Ramos (cell line): ENCODE data around the gene PEAK1.
"Not testable (repeated sequence)": the region's sequence is repeated elsewhere in the genome, so short reads cannot be mapped to it uniquely, and the experiment has no call there.

Experiments
- in situ Hi-C: fragments of 300-500 bp; cut with MboI; formaldehyde crosslinking; loops from one replicate; pipeline ENCODE4 v1.14.3; 2022; ENCODE audit warnings: low sequenced_read_pairs; ENCODE audit not compliant: unreplicated experiment

Gene PEAK1

GRCh38 chr15:77409259-77410156 lies 10.4 kb downstream of the PEAK1 start:
- in situ Hi-C loops: no loop called here

GRCh38 chr15:77406846-77407245 lies 13.1 kb downstream of the PEAK1 start:
- in situ Hi-C loops: no loop called here

- in situ Hi-C loops: not testable (repeated sequence)
These were observed 13.6 kb downstream of the PEAK1 start for GRCh38 chr15:77406173-77406759.

- in situ Hi-C loops: no loop called here
These were observed 17.0 kb downstream of the PEAK1 start for GRCh38 chr15:77402740-77403379.

- in situ Hi-C loops: no loop called here
These were observed 19.6 kb downstream of the PEAK1 start for GRCh38 chr15:77400258-77400657.

GRCh38 chr15:77398927-77399326 lies 21.0 kb downstream of the PEAK1 start:
- in situ Hi-C loops: no loop called here

- in situ Hi-C loops: no loop called here
These were observed 23.2 kb downstream of the PEAK1 start for GRCh38 chr15:77396692-77397091.

GRCh38 chr15:77395013-77395774 lies 24.7 kb downstream of the PEAK1 start:
- in situ Hi-C loops: no loop called here

GRCh38 chr15:77393471-77393840 lies 26.4 kb downstream of the PEAK1 start:
- in situ Hi-C loops: no loop called here

GRCh38 chr15:77392762-77393470 lies 27.0 kb downstream of the PEAK1 start:
- in situ Hi-C loops: no loop called here

- in situ Hi-C loops: no loop called here
These were observed 28.4 kb downstream of the PEAK1 start for GRCh38 chr15:77391372-77391951.

- in situ Hi-C loops: no loop called here
These were observed 32.4 kb downstream of the PEAK1 start for GRCh38 chr15:77387365-77388105.

- in situ Hi-C loops: no loop called here
These were observed 33.3 kb downstream of the PEAK1 start for GRCh38 chr15:77386626-77387025.

- in situ Hi-C loops: no loop called here
These were observed 35.1 kb downstream of the PEAK1 start for GRCh38 chr15:77384589-77385359.

GRCh38 chr15:77384086-77384485 lies 35.8 kb downstream of the PEAK1 start:
- in situ Hi-C loops: no loop called here

GRCh38 chr15:77380033-77380432 lies 39.9 kb downstream of the PEAK1 start:
- in situ Hi-C loops: no loop called here

- in situ Hi-C loops: no loop called here
These were observed 43.1 kb downstream of the PEAK1 start for GRCh38 chr15:77376770-77377169.

GRCh38 chr15:77375133-77375532 lies 44.8 kb downstream of the PEAK1 start:
- in situ Hi-C loops: no loop called here
